GM19328 (cell line): ENCODE measurements around the gene JMJD4.
"Not testable (repeated sequence)": the region's sequence is repeated elsewhere in the genome, so short reads cannot be mapped to it uniquely, and the experiment has no call there.

Experiments used
- ATAC-seq: cut with Tn5 transposase; IDR thresholded peaks from one replicate; pipeline ENCODE4 v1.9.1; 2021; ENCODE audit warnings: mild to moderate bottlenecking, moderate library complexity; ENCODE audit not compliant: unreplicated experiment

JMJD4 gene

GRCh38 chr1:227701631-227702030 is 33.5 kb downstream of the JMJD4 start:
- not testable (repeated sequence) for ATAC-seq

- ATAC-seq: no peak
Measured at GRCh38 chr1:227697321-227697864, 37.7 kb downstream of the JMJD4 start.

- no peak for ATAC-seq
Measured at GRCh38 chr1:227685807-227686206, 49.3 kb downstream of the JMJD4 start.
